Pancreas (tissue), 10 donors: ENCODE results near the gene LDAH. TPM values are rescaled to one million over a fixed set of nuclear protein-coding genes. Genes with fewer than 3 reads are reported as not detected.

Experiments
- ATAC-seq, 4 donors: fragments of 200-7000 bp; cut with Tn5 transposase; one replicate each; pipeline versions ENCODE4 v1.8.0 to v1.9.1; 2020; ENCODE audit warnings: mild to moderate bottlenecking in 4 of 4, moderate library complexity in 4 of 4
- DNase-seq, 6 donors: peaks; one replicate each; pipeline ENCODE4 v3.0.0-alpha.2; 2020
- FAIRE-seq: peaks from 2 replicates; lab custom pipeline; 2012; peaks lifted over from hg19 to GRCh38; lab: Jason Lieb, UNC
- H3K27ac ChIP-seq, 4 donors: fragments of 200-600 bp; sonication (generic); 1 replicate in 3 of 4; 2 replicates in 1 of 4; pipeline versions ENCODE4 v1.5.0 to v1.8.0; 2020
- H3K27me3 ChIP-seq, 4 donors: fragments of 200-600 bp; one replicate each; pipeline ENCODE4 v1.8.0; 2021
- H3K36me3 ChIP-seq, 3 donors: fragments of 200-600 bp; sonication (generic) in 1 of 3; one replicate each; pipeline versions ENCODE4 v1.5.0 to v1.8.0; 2020 to 2021
- H3K4me1 ChIP-seq, 3 donors: fragments of 200-600 bp; one replicate each; pipeline ENCODE4 v1.8.0; 2021
- H3K4me3 ChIP-seq, 4 donors: fragments of 200-600 bp; sonication (generic) in 2 of 4; one replicate each; pipeline versions ENCODE4 v1.5.0 to v1.8.0; 2020 to 2021
- H3K9me3 ChIP-seq, 4 donors: fragments of 200-600 bp; one replicate each; pipeline ENCODE4 v1.8.0; 2021
- WGBS, 2 donors: extraction: QIAGEN DNeasy Blood & Tissue Kit; methylation state at CpG; one replicate each; pipeline ENCODE4 v1.1.7; 2013; 5-methylcytosine and 5-hydroxymethylcytosine counted together
- intact Hi-C, 3 donors: fragments of 100-400 bp; cut with DNase I; formaldehyde crosslinking; loops; one replicate each; pipeline versions ENCODE4 v1.11.1 to v1.14.2; 2022
- polyA plus RNA-seq, 2 donors: library from polyadenylated mRNA; stranded (reverse); fragments of 200-250 nt; gene quantifications; one replicate each; pipeline ENCODE4 v1.2.3, GENCODE V29; 2013
- total RNA-seq, 6 donors: library from RNA; stranded (reverse); fragmentation: NEBNext Ultra II Directional in 4 of 6; extraction: Animal tissue kit (Norgen Biotek cat#: 25700) in 4 of 6; gene quantifications; one replicate each; pipeline versions ENCODE4 v1.2.1 to v1.2.4, GENCODE V29; 2021 to 2023
- TF ChIP-seq, protein P1 (sequence below), 4 donors: fragments of 200-600 bp; sonication (generic) in 3 of 4; IDR thresholded peaks; one replicate each; pipeline versions ENCODE4 v1.5.0 to v1.8.0; 2021; ENCODE audit warnings: antibody characterized with exemption in 4 of 4
- donor health status: healthy with polysubstance abuse.
- donor health status: DM: no; HTN: no; CAD: no; lungs with moderate emphysema.
- donor health status: DM: no; HTN: no; CAD: no.
- donor health status: control.
- donor health status: control.
- donor health status: Bipolar disorder and iron deficiency.
- donor health status: DM: yes; HTN: yes; CAD: no.
- donor health status: DM: no; HTN: no; CAD: no.
- donor health status: DM: no; HTN: no; CAD: no.
- donor health status: DM: yes; HTN: yes; CAD: no.

The LDAH gene
- total and polyA plus RNA-seq, 8 donors: 2.5 to 9.1 (median 5.4) TPM

DNA sequence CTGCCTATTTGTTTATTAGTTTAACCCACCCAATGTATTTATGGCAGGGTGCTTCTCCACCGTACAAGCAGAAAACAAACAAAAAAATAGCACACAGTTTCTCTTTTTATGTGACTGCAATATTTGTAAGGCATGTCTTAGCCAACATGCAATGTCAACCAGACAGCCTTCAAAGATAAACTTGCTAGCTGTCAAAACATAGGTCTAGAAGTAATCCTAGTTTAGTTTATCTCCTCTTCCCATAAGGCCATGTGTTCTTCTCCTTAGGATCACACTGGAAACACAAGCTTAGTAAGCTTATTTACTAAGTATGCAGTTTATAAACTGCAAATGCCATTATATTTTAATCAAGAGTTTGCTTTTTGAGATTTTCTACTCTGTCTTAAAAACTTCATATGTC lies 75.6 kb downstream of the LDAH start:
- DNase-seq: no peak
- no peaks in the 10 kb centered on the region for H3K36me3 ChIP-seq
- 40 to 47% methylated on average over 1 of the region's 1 CpG for WGBS, 2 donors
- intact Hi-C loops: no loop called here
- TF ChIP-seq, protein P1, sequence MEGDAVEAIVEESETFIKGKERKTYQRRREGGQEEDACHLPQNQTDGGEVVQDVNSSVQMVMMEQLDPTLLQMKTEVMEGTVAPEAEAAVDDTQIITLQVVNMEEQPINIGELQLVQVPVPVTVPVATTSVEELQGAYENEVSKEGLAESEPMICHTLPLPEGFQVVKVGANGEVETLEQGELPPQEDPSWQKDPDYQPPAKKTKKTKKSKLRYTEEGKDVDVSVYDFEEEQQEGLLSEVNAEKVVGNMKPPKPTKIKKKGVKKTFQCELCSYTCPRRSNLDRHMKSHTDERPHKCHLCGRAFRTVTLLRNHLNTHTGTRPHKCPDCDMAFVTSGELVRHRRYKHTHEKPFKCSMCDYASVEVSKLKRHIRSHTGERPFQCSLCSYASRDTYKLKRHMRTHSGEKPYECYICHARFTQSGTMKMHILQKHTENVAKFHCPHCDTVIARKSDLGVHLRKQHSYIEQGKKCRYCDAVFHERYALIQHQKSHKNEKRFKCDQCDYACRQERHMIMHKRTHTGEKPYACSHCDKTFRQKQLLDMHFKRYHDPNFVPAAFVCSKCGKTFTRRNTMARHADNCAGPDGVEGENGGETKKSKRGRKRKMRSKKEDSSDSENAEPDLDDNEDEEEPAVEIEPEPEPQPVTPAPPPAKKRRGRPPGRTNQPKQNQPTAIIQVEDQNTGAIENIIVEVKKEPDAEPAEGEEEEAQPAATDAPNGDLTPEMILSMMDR (IDR thresholded peaks at IDR 0.05): no peak
- H3K27ac ChIP-seq: peak overlapping the region in 1 of 4 donors; percentile 46
- no peak for ATAC-seq
- H3K4me1 ChIP-seq: peaks cover 0 to 17% (median 8%) of the 10 kb centered on the region in 3 donors
- no peak for FAIRE-seq
- no peaks in the 10 kb centered on the region for H3K27me3 ChIP-seq
- no peaks in the 10 kb centered on the region for H3K9me3 ChIP-seq
- H3K4me3 ChIP-seq: no peak overlapping the region

DNA sequence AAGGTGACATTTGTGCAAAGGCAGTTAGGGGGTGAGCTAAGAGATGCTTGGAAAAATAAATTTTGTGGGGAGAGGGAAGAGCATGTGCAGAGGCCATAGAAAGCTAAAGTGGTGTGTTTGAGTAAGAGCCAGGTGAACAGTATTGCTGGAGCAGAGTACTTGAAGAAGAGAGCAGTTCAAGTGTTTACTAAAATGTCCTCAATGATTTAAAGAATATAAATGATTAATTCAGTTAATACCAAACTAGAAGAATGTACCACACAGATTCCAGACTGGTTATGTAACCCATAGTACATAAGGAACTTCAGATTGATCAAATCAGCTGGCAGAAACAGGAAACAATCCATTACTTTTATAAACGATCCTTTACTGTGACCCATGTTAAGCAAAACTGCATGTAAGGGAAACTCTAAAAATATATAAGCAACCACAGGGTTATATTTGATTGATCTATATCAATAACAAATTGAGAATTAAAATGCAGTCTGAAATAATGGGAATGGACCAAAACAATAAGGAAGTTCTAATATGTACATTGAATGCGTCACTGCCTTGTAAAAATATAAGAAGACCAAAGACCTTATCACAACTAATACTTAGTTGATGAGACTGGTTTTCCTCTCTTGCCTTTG lies 76.9 kb downstream of the LDAH start:
- WGBS, 2 donors: 20 to 34% methylated on average over 2 of the region's 2 CpGs
- peak; percentile 80 to 92 (median 86) for ATAC-seq
- H3K4me3 ChIP-seq: no peak overlapping the region
- no peaks in the 10 kb centered on the region for H3K36me3 ChIP-seq
- H3K27me3 ChIP-seq: no peaks in the 10 kb centered on the region
- H3K4me1 ChIP-seq: peaks cover 0 to 17% (median 8%) of the 10 kb centered on the region in 3 donors
- FAIRE-seq: no peak
- TF ChIP-seq, protein P1 (IDR thresholded peaks at IDR 0.05): no peak
- peak overlapping the region; percentile 1 to 55 (median 32) for H3K27ac ChIP-seq
- no peak for DNase-seq
- H3K9me3 ChIP-seq: no peaks in the 10 kb centered on the region
- intact Hi-C loops: no loop called here

DNA sequence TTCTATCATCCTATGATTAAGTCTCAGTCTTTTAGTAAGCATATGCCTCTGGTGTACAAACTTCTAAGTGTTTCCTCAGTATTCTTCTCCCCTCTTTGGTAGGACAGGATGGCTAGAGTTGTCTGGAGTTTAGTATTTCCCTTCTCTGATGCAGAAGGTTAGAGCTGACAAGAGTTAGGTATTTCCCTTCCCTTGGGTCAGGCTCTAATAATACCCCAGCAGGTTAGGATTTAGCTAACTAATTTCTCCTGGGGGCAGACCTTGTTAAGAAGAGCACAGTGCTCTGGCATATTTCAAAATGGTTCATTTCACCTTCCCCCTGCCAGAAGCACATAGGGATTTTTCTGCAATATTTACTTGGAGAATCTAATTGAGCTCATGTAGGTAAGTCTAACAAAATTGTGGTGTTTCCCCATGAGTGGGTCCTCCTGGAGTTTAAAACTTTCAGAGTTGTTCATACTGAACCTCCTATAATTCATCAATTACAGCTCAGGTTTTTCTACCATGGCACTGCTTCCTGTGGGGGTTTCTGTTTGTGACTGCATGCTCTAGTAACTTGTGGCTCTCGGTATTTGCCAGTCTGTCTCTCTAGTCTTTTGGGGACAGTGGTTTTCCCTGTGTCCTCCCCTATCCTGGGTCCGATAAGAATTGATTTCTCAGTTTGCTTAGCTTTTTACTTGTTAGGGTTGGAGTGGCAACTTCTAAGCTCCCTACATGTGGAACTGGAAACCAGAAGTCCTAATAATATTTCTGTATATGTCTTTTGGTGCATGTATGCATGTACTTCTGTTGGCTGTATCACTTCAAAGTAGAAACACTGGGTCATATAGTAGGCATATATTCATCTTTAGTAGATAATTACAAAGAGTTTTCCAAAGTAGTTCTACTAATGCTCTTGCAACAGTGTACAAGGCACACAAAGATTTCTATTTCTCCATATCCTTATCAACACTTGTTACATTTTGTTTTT lies 78.2 kb downstream of the LDAH start:
- DNase-seq (no peak), FAIRE-seq (no peak), ATAC-seq (no peak)
- Histone ChIP-seq H3K4me1 (peaks cover 0 to 17% (median 8%) of the 10 kb centered on the region in 3 donors), H3K27me3 (no peaks in the 10 kb centered on the region), H3K4me3 (no peak overlapping the region), H3K36me3 (no peaks in the 10 kb centered on the region), H3K27ac (peak overlapping the region in 1 of 4 donors; percentile 46), H3K9me3 (no peaks in the 10 kb centered on the region)
- TF ChIP-seq, protein P1 (IDR thresholded peaks at IDR 0.05): no peak
- intact Hi-C loops: no loop called here
- WGBS, 2 donors: 78 to 88% methylated on average over 2 of the region's 2 CpGs

DNA sequence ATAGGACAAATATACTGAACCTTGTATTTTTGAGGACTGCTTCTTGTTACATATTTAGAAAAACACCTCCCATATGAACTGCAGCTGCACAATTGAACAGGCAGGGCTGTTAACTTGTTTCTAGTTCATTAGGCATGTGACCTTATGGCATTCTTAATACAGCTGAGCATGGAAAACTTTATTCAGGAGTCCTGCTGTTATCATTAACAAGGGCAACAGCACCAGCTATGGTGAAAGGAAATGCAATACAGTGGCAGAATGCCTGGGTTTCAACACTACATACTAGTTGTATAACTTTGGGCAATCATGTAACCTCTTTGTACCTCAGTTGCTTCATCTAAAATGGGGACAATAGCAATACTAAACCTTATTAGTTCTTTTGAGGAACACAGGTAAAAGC lies 84.1 kb downstream of the LDAH start:
- Histone ChIP-seq H3K4me1 (no peaks in the 10 kb centered on the region), H3K9me3 (no peaks in the 10 kb centered on the region), H3K4me3 (no peak overlapping the region), H3K27me3 (no peaks in the 10 kb centered on the region), H3K36me3 (no peaks in the 10 kb centered on the region), H3K27ac (no peak overlapping the region)
- ATAC-seq (no peak), DNase-seq (no peak), FAIRE-seq (no peak)
- TF ChIP-seq, protein P1 (IDR thresholded peaks at IDR 0.05): no peak
- intact Hi-C loops: no loop called here
